K562 (cell line): Measurements from ENCODE around the gene RNMT. TPM values are rescaled to one million over a fixed set of nuclear protein-coding genes. Genes with fewer than 3 reads are reported as not detected.

Experiments used
- ADNP ChIP-seq: fragments of 200-800 bp; sonication (Bioruptor generic); IDR thresholded peaks from 2 replicates; pipeline ENCODE4 v1.6.1; 2016; ENCODE audit warnings: missing genetic modification characterization, missing compliant biosample characterization
- ATF2 ChIP-seq: sonication (generic); formaldehyde crosslinking; IDR thresholded peaks from 2 replicates; pipeline ENCODE4 v1.8.1; 2022; ENCODE audit warnings: missing genetic modification reagents
- ATF3 ChIP-seq, 2 experiments: fragments of 450-650 bp in 1 of 2; sonication (generic) in 1 of 2; formaldehyde crosslinking in 1 of 2; IDR thresholded peaks in 1 of 2; conservative IDR thresholded peaks in 1 of 2; 2 replicates each; pipeline versions ENCODE4 v1.6.1 to v1.8.1; 2016 to 2023; ENCODE audit warnings: mild to moderate bottlenecking in 2 of 2, moderate library complexity in 2 of 2, inconsistent platforms in 1 of 2, missing genetic modification reagents in 1 of 2
- BACH1 ChIP-seq: fragments of 200-800 bp; sonication (Bioruptor generic); IDR thresholded peaks from 2 replicates; pipeline ENCODE4 v1.6.1; 2016; ENCODE audit warnings: missing genetic modification characterization, missing compliant biosample characterization
- CXXC5 ChIP-seq: fragments of 250-450 bp; sonication (Bioruptor Pico); IDR thresholded peaks from 2 replicates; pipeline ENCODE4 v1.8.0; 2022; ENCODE audit warnings: inconsistent platforms, mild to moderate bottlenecking, moderate library complexity
- GABPA ChIP-seq: fragments of 200-800 bp; sonication (Bioruptor generic); conservative IDR thresholded peaks from 2 replicates; pipeline ENCODE4 v1.6.1; 2016; ENCODE audit warnings: low read depth, missing genetic modification characterization, missing compliant biosample characterization
- HNRNPLL ChIP-seq: fragments of 200-400 bp; formaldehyde crosslinking; IDR thresholded peaks from 2 replicates; pipeline ENCODE4 v1.6.1; 2017; ENCODE audit warnings: low read length, low read depth, mild to moderate bottlenecking; ENCODE audit not compliant: poor library complexity, severe bottlenecking
- KAT7 ChIP-seq: sonication (generic); formaldehyde crosslinking; IDR thresholded peaks from 2 replicates; pipeline ENCODE4 v1.8.0; 2022; ENCODE audit warnings: missing genetic modification reagents, mild to moderate bottlenecking, borderline replicate concordance
- MED1 ChIP-seq: sonication (generic); formaldehyde crosslinking; IDR thresholded peaks from 2 replicates; pipeline ENCODE4 v1.8.1; 2023; ENCODE audit warnings: missing genetic modification reagents, borderline replicate concordance
- NFXL1 ChIP-seq: fragments of 450-650 bp; formaldehyde crosslinking; IDR thresholded peaks from 2 replicates; pipeline ENCODE4 v1.4.0; 2021; ENCODE audit warnings: mild to moderate bottlenecking
- NFYB ChIP-seq: IDR thresholded peaks from 2 replicates; pipeline ENCODE4 v1.6.1; 2011; ENCODE audit warnings: mild to moderate bottlenecking, moderate library complexity; ENCODE audit not compliant: insufficient read length; ENCODE audit errors: extremely low read depth
- RAD21 ChIP-seq, 2 experiments: fragments of 250-450 bp in 1 of 2; fragments of 450-650 bp in 1 of 2; sonication (Bioruptor Pico) in 1 of 2; formaldehyde crosslinking in 1 of 2; IDR thresholded peaks in 1 of 2; conservative IDR thresholded peaks in 1 of 2; 2 replicates each; pipeline versions ENCODE4 v1.4.0 to v1.8.0; 2020 to 2022; ENCODE audit warnings: mild to moderate bottlenecking in 2 of 2, moderate library complexity in 1 of 2
- SMAD3 ChIP-seq: fragments of 450-650 bp; formaldehyde crosslinking; conservative IDR thresholded peaks from 2 replicates; pipeline ENCODE4 v1.4.0; 2020; ENCODE audit warnings: mild to moderate bottlenecking
- SOX6 ChIP-seq: fragments of 450-650 bp; IDR thresholded peaks from 2 replicates; pipeline ENCODE4 v1.6.1; 2014; ENCODE audit warnings: mild to moderate bottlenecking
- TEAD1 ChIP-seq, 2 experiments: fragments of 450-650 bp in 1 of 2; sonication (generic) in 1 of 2; formaldehyde crosslinking; IDR thresholded peaks; 2 replicates each; pipeline versions ENCODE4 v1.4.0 to v1.8.0; 2020 to 2022; ENCODE audit warnings: mild to moderate bottlenecking in 2 of 2, missing genetic modification reagents in 1 of 2
- ZFX ChIP-seq: sonication (generic); formaldehyde crosslinking; IDR thresholded peaks from 2 replicates; pipeline ENCODE4 v1.8.0; 2022; ENCODE audit warnings: mild to moderate bottlenecking, missing genetic modification reagents, moderate library complexity
- ZNF57 ChIP-seq: fragments of 450-650 bp; formaldehyde crosslinking; IDR thresholded peaks from 2 replicates; pipeline ENCODE4 v1.4.0; 2020; ENCODE audit warnings: mild to moderate bottlenecking, moderate library complexity
- polyA plus RNA-seq, 8 experiments: library from polyadenylated mRNA; depleted of rRNA in 4 of 8; stranded (reverse) in 5 of 8; unstranded in 3 of 8; fragments of >200 nt; fragmentation: Nextera tagmentation in 2 of 8; fragmentation: Illumina TruSeq in 1 of 8; extraction: Ambion mirVana in 2 of 8; extraction: Trizol in 1 of 8; gene quantifications; 2 replicates each; pipeline versions ENCODE4 v1.2.1 to v1.2.3, GENCODE V29; 2011 to 2014; ENCODE audit warnings: inconsistent platforms in 1 of 8, missing spikeins in 1 of 8
- total RNA-seq, 7 experiments: library from RNA; depleted of rRNA in 6 of 7; stranded (reverse); fragments of >200 nt in 6 of 7; fragmentation: Illumina TruSeq in 2 of 7; extraction: Trizol in 2 of 7; gene quantifications; 2 replicates each; pipeline versions ENCODE4 v1.2.1 to v1.2.3, GENCODE V29; 2011 to 2021; ENCODE audit warnings: low replicate concordance in 1 of 7
- TF ChIP-seq, protein P1 (sequence below): fragments of 450-650 bp; IDR thresholded peaks from 2 replicates; pipeline ENCODE4 v1.6.1; 2016; ENCODE audit warnings: borderline replicate concordance
- TF ChIP-seq, protein P2 (sequence below): fragments of 450-650 bp; IDR thresholded peaks from 2 replicates; pipeline ENCODE4 v1.6.1; 2018; ENCODE audit not compliant: partially characterized antibody

Gene RNMT
- total and polyA plus RNA-seq, 9 of the 15 experiments (the other 6 are each of a cell fraction or from before 2014, with no cell fraction given): 20.2 to 63.4 (median 34.1) TPM

- TF ChIP-seq, protein P1, sequence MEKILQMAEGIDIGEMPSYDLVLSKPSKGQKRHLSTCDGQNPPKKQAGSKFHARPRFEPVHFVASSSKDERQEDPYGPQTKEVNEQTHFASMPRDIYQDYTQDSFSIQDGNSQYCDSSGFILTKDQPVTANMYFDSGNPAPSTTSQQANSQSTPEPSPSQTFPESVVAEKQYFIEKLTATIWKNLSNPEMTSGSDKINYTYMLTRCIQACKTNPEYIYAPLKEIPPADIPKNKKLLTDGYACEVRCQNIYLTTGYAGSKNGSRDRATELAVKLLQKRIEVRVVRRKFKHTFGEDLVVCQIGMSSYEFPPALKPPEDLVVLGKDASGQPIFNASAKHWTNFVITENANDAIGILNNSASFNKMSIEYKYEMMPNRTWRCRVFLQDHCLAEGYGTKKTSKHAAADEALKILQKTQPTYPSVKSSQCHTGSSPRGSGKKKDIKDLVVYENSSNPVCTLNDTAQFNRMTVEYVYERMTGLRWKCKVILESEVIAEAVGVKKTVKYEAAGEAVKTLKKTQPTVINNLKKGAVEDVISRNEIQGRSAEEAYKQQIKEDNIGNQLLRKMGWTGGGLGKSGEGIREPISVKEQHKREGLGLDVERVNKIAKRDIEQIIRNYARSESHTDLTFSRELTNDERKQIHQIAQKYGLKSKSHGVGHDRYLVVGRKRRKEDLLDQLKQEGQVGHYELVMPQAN: no peak
- peak; percentile 17 to 63; a peak in 3 of 4 replicates for TF ChIP-seq RAD21 (CRISPR knock-in tag; conservative IDR thresholded peaks at IDR 0.05 in 1 of 2, IDR thresholded peaks at IDR 0.05 in 1 of 2)
- TF ChIP-seq, protein P2, sequence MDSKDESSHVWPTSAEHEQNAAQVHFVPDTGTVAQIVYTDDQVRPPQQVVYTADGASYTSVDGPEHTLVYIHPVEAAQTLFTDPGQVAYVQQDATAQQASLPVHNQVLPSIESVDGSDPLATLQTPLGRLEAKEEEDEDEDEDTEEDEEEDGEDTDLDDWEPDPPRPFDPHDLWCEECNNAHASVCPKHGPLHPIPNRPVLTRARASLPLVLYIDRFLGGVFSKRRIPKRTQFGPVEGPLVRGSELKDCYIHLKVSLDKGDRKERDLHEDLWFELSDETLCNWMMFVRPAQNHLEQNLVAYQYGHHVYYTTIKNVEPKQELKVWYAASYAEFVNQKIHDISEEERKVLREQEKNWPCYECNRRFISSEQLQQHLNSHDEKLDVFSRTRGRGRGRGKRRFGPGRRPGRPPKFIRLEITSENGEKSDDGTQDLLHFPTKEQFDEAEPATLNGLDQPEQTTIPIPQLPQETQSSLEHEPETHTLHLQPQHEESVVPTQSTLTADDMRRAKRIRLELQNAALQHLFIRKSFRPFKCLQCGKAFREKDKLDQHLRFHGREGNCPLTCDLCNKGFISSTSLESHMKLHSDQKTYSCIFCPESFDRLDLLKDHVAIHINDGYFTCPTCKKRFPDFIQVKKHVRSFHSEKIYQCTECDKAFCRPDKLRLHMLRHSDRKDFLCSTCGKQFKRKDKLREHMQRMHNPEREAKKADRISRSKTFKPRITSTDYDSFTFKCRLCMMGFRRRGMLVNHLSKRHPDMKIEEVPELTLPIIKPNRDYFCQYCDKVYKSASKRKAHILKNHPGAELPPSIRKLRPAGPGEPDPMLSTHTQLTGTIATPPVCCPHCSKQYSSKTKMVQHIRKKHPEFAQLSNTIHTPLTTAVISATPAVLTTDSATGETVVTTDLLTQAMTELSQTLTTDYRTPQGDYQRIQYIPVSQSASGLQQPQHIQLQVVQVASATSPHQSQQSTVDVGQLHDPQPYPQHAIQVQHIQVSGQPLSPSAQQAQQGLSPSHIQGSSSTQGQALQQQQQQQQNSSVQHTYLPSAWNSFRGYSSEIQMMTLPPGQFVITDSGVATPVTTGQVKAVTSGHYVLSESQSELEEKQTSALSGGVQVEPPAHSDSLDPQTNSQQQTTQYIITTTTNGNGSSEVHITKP: no peak
- TF ChIP-seq NFXL1 (CRISPR knock-in tag): no peak
- TF ChIP-seq ADNP (tag): no peak
- no peak for TF ChIP-seq ZNF57 (CRISPR knock-in tag)
- no peak for TF ChIP-seq ATF3 (IDR thresholded peaks at IDR 0.05)
- TF ChIP-seq ATF3 (CRISPR knock-in tag; conservative IDR thresholded peaks at IDR 0.05): no peak
- 0 out of 2 replicates have a peak, but pooled peaks have one; percentile 30 for TF ChIP-seq CXXC5
- no peak for TF ChIP-seq ATF2 (CRISPR knock-in tag)
- no peak for TF ChIP-seq SOX6
- no peak for TF ChIP-seq GABPA (tag)
- peak; percentile 89 for TF ChIP-seq HNRNPLL
- no peak for TF ChIP-seq BACH1 (tag)
- TF ChIP-seq KAT7 (CRISPR knock-in tag): no peak
- TF ChIP-seq MED1 (CRISPR knock-in tag): no peak
- TF ChIP-seq SMAD3: no peak
- TF ChIP-seq NFYB: no peak
- no peak for TF ChIP-seq ZFX
- no peak for TF ChIP-seq TEAD1 (CRISPR knock-in tag; IDR thresholded peaks at IDR 0.05)
These were observed 74.2 kb downstream of the RNMT start (continued) for GRCh38 chr18:13800505-13801259.
